ENCODE results near the gene KCNIP4. TPM values are rescaled to one million over a fixed set of nuclear protein-coding genes. Genes with fewer than 3 reads are reported as not detected.

KCNIP4 gene
- total RNA-seq, 3 donors from 2014 or later, result 0.96 to 11.3 (median 2.4) TPM

- Histone ChIP-seq H3K4me1 (ENCODE audit: low read depth) (no peaks in the 10 kb centered on the region), H3K9me3 (no peaks in the 10 kb centered on the region), H3K36me3 (ENCODE audit: low read depth) (no peaks in the 10 kb centered on the region), H3K4me3 (no peak overlapping the region)
- intact Hi-C loops (cut with DNase I, micrococcal nuclease), result no loop called here
- DNase-seq (no peak), ATAC-seq (no peak)
- TF ChIP-seq CTCF (IDR thresholded peaks at IDR 0.05), result no peak
Measured at GRCh38 chr4:21454831-21455230, 493.7 kb downstream of the KCNIP4 start.

- H3K4me3 ChIP-seq, result no peak overlapping the region
- DNase-seq (no peak), ATAC-seq (no peak)
- intact Hi-C loops (cut with DNase I, micrococcal nuclease), result no loop called here
- no peaks in the 10 kb centered on the region for H3K36me3 ChIP-seq (ENCODE audit: low read depth)
- no peaks in the 10 kb centered on the region for H3K4me1 ChIP-seq (ENCODE audit: low read depth)
- TF ChIP-seq CTCF (IDR thresholded peaks at IDR 0.05), result no peak
- H3K9me3 ChIP-seq, result no peaks in the 10 kb centered on the region
Measured at GRCh38 chr4:21454201-21454600, 494.4 kb downstream of the KCNIP4 start.

GRCh38 chr4:21452931-21453330 is 495.6 kb downstream of the KCNIP4 start:
- H3K4me3 ChIP-seq, result no peak overlapping the region
- ATAC-seq (no peak), DNase-seq (no peak)
- H3K36me3 ChIP-seq (ENCODE audit: low read depth), result no peaks in the 10 kb centered on the region
- intact Hi-C loops (cut with DNase I, micrococcal nuclease), result no loop called here
- H3K9me3 ChIP-seq, result no peaks in the 10 kb centered on the region
- no peak for TF ChIP-seq CTCF (IDR thresholded peaks at IDR 0.05)
- H3K4me1 ChIP-seq (ENCODE audit: low read depth), result no peaks in the 10 kb centered on the region

- Histone ChIP-seq H3K4me1 (ENCODE audit: low read depth) (no peaks in the 10 kb centered on the region), H3K36me3 (ENCODE audit: low read depth) (no peaks in the 10 kb centered on the region), H3K4me3 (no peak overlapping the region), H3K9me3 (no peaks in the 10 kb centered on the region)
- TF ChIP-seq CTCF (IDR thresholded peaks at IDR 0.05), result no peak
- ATAC-seq (no peak), DNase-seq (no peak)
- intact Hi-C loops (cut with DNase I, micrococcal nuclease), result no loop called here
Measured at GRCh38 chr4:21451032-21451431, 497.5 kb downstream of the KCNIP4 start.

- no peaks in the 10 kb centered on the region for H3K9me3 ChIP-seq
- H3K4me1 ChIP-seq (ENCODE audit: low read depth), result no peaks in the 10 kb centered on the region
- H3K36me3 ChIP-seq (ENCODE audit: low read depth), result no peaks in the 10 kb centered on the region
- TF ChIP-seq CTCF (IDR thresholded peaks at IDR 0.05), result no peak
- H3K4me3 ChIP-seq, result no peak overlapping the region
- ATAC-seq, result no peak
- no peak for DNase-seq
- intact Hi-C loops (cut with DNase I, micrococcal nuclease), result no loop called here
Measured at GRCh38 chr4:21450331-21450730, 498.2 kb downstream of the KCNIP4 start.
